Measurements from ENCODE around the gene U2SURP.

U2SURP gene

DNA sequence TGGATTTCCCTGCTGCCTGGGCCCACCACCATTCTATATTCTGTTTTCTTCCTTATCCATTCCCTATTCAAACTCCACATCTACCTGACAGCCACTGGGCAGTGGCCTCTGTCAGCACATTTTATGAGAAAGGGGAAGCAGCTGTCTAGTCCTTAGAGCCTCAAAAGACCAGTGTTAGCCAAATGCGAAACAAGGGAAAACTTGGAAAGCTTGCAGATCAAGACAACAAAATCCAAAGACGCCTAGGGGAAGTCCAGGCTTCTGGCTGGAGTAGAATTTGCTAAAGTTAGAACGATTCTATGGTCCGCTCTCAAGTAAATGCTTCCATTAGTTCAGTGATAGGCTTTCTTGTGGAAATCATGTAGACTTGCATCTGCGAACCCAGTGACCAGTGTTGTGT lies 78.8 kb downstream of the U2SURP start:
- Histone ChIP-seq H3K36me3 (ENCODE audit: control insufficient read depth, low read length) (no peaks in the 10 kb centered on the region), H3K4me3 (ENCODE audit: low read length) (no peak overlapping the region), H3K27ac (ENCODE audit: low read depth, low read length) (no peak overlapping the region), H3K9me2 (replicated peaks; ENCODE audit: control insufficient read depth, low read length) (no peaks in the 10 kb centered on the region), H3K4me2 (ENCODE audit: low read length) (no peak overlapping the region), H3K79me2 (ENCODE audit: control insufficient read depth, low read length) (no peaks in the 10 kb centered on the region), H4K20me1 (ENCODE audit: control insufficient read depth, insufficient read depth, low read depth, low read length) (no peaks in the 10 kb centered on the region), H3K4me1 (ENCODE audit: control insufficient read depth, low read length) (peaks cover 31% of the 10 kb centered on the region), H3K9me3 (ENCODE audit: control insufficient read depth, insufficient read depth, low read length) (no peaks in the 10 kb centered on the region), H3F3A (ENCODE audit: control insufficient read depth, insufficient read depth) (no peaks in the 10 kb centered on the region), H3K27me3 (ENCODE audit: control insufficient read depth, low read length) (no peaks in the 10 kb centered on the region)
- TF ChIP-seq EZH2phosphoT487 (IDR thresholded peaks at IDR 0.05; ENCODE audit: borderline replicate concordance, low read length) (no peak), CTCF (IDR thresholded peaks at IDR 0.05; ENCODE audit: low read depth, low read length, poor library complexity, severe bottlenecking) (no peak)

GRCh38 chr3:143081365-143081764 lies 80.0 kb downstream of the U2SURP start:
- H3K79me2 ChIP-seq (ENCODE audit: control insufficient read depth, low read length): no peaks in the 10 kb centered on the region
- no peaks in the 10 kb centered on the region for H3K36me3 ChIP-seq (ENCODE audit: control insufficient read depth, low read length)
- peak overlapping the region; percentile 45 for H3K4me2 ChIP-seq (ENCODE audit: low read length)
- peaks cover 33% of the 10 kb centered on the region for H3K4me1 ChIP-seq (ENCODE audit: control insufficient read depth, low read length)
- no peaks in the 10 kb centered on the region for H4K20me1 ChIP-seq (ENCODE audit: control insufficient read depth, insufficient read depth, low read depth, low read length)
- no peaks in the 10 kb centered on the region for H3K27me3 ChIP-seq (ENCODE audit: control insufficient read depth, low read length)
- H3K4me3 ChIP-seq (ENCODE audit: low read length): no peak overlapping the region
- no peaks in the 10 kb centered on the region for H3K9me2 ChIP-seq (replicated peaks; ENCODE audit: control insufficient read depth, low read length)
- TF ChIP-seq CTCF (IDR thresholded peaks at IDR 0.05; ENCODE audit: low read depth, low read length, poor library complexity, severe bottlenecking): no peak
- no peak for TF ChIP-seq EZH2phosphoT487 (IDR thresholded peaks at IDR 0.05; ENCODE audit: borderline replicate concordance, low read length)
- no peak overlapping the region for H3K27ac ChIP-seq (ENCODE audit: low read depth, low read length)
- H3K9me3 ChIP-seq (ENCODE audit: control insufficient read depth, insufficient read depth, low read length): no peaks in the 10 kb centered on the region
- no peaks in the 10 kb centered on the region for H3F3A ChIP-seq (ENCODE audit: control insufficient read depth, insufficient read depth)

DNA sequence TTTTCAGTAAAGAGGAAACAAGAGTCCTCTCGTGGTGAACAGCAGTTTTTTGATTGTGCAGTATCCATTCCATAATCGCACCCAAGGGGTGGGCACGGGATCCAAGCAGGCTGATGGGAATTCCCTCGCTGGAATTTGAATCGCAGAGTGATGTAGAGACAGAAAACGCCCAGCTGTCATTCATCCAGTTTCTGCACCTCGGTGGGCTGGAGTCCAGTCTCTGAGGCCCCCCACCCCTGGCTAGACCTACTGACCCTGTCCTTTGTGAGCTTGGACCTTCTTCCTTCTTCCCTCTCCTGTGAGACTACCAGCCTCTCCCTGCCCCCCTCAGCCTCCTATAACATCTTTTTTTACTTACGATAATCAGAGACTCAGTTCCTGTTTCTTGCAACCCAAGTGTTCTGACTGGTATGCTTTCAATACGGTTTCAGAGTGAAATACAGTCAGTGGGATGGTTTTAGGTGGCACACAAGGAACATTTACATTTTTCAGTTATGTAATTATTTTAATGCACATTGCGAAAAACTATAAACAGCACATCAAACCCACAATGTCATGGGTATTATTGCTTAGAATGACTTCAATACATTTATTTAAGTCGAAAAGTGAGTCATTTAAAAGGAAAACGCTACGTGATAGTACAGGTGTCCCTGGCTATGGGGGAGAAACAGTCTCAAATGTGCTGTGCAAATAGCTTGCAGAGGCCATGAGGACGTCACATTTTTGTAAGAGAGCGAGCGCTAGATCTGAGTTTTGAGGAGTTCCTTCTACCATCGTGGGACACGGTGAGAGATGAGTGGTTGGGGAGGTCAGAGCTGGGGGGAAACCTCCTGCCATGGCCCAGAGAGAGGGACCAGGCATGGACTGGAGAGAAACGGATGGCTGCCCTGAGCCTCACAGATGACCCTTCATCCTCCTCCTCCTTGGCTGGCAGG lies 80.7 kb downstream of the U2SURP start:
- Histone ChIP-seq H3K4me3 (ENCODE audit: low read length) (peak overlapping the region; percentile 26), H3K4me1 (ENCODE audit: control insufficient read depth, low read length) (peaks cover 33% of the 10 kb centered on the region), H3K27me3 (ENCODE audit: control insufficient read depth, low read length) (no peaks in the 10 kb centered on the region), H4K20me1 (ENCODE audit: control insufficient read depth, insufficient read depth, low read depth, low read length) (no peaks in the 10 kb centered on the region), H3K27ac (ENCODE audit: low read depth, low read length) (0 out of 2 replicates have a peak overlapping the region, but pooled peaks have one; percentile 11), H3K9me2 (replicated peaks; ENCODE audit: control insufficient read depth, low read length) (no peaks in the 10 kb centered on the region), H3K79me2 (ENCODE audit: control insufficient read depth, low read length) (no peaks in the 10 kb centered on the region), H3K4me2 (ENCODE audit: low read length) (peak overlapping the region; percentile 45), H3F3A (ENCODE audit: control insufficient read depth, insufficient read depth) (no peaks in the 10 kb centered on the region), H3K9me3 (ENCODE audit: control insufficient read depth, insufficient read depth, low read length) (no peaks in the 10 kb centered on the region), H3K36me3 (ENCODE audit: control insufficient read depth, low read length) (no peaks in the 10 kb centered on the region)
- no peak for TF ChIP-seq EZH2phosphoT487 (IDR thresholded peaks at IDR 0.05; ENCODE audit: borderline replicate concordance, low read length)
- TF ChIP-seq CTCF (IDR thresholded peaks at IDR 0.05; ENCODE audit: low read depth, low read length, poor library complexity, severe bottlenecking): no peak

Measured in DOHH2 (cell line).